Aorta (tissue), 5 donors: ENCODE results near the gene HIGD1B. TPM values are rescaled to one million over a fixed set of nuclear protein-coding genes. Genes with fewer than 3 reads are reported as not detected.
"Not testable (repeated sequence)": the region's sequence is repeated elsewhere in the genome, so short reads cannot be mapped to it uniquely, and the experiment has no call there.

Source experiments
- ATAC-seq: fragments of 200-7000 bp; cut with Tn5 transposase; one replicate; pipeline ENCODE4 v1.9.1; 2022; ENCODE audit warnings: moderate library complexity; ENCODE audit not compliant: low FRiP score
- DNase-seq, 2 donors: peaks; one replicate each; pipeline ENCODE4 v3.0.0-alpha.2; 2020
- H3K27ac ChIP-seq, 2 donors: one replicate each; pipeline ENCODE4 v1.5.1; 2013; ENCODE audit warnings: low read length in 2 of 2, mild to moderate bottlenecking in 2 of 2, moderate library complexity in 2 of 2, control low read depth in 1 of 2, inconsistent platforms in 1 of 2, low read depth in 1 of 2
- H3K27me3 ChIP-seq, 2 donors: one replicate each; pipeline ENCODE4 v1.6.1; 2013; ENCODE audit warnings: control low read depth in 1 of 2, low read length in 1 of 2, mild to moderate bottlenecking in 1 of 2, moderate library complexity in 1 of 2; ENCODE audit not compliant: insufficient read depth in 2 of 2, control insufficient read depth in 1 of 2
- H3K36me3 ChIP-seq, 2 donors: one replicate each; pipeline ENCODE4 v1.6.1; 2013; ENCODE audit warnings: control low read depth in 1 of 2, low read length in 1 of 2, mild to moderate bottlenecking in 1 of 2; ENCODE audit not compliant: insufficient read depth in 2 of 2, control insufficient read depth in 1 of 2
- H3K4me1 ChIP-seq, 2 donors: one replicate each; pipeline ENCODE4 v1.6.1; 2013; ENCODE audit warnings: low read length in 2 of 2, control low read depth in 1 of 2, mild to moderate bottlenecking in 1 of 2, moderate library complexity in 1 of 2; ENCODE audit not compliant: insufficient read depth in 2 of 2, control insufficient read depth in 1 of 2
- H3K4me3 ChIP-seq, 2 donors: one replicate each; pipeline ENCODE4 v1.5.1; 2013; ENCODE audit warnings: low read length in 2 of 2, control low read depth in 1 of 2, mild to moderate bottlenecking in 1 of 2
- H3K9me3 ChIP-seq: one replicate; pipeline ENCODE4 v1.6.1; 2013; ENCODE audit warnings: mild to moderate bottlenecking, low read length; ENCODE audit not compliant: control insufficient read depth
- WGBS, 2 donors: extraction: QIAGEN DNeasy Blood & Tissue Kit; methylation state at CpG; one replicate each; pipeline ENCODE4 v1.1.7; 2013; 5-methylcytosine and 5-hydroxymethylcytosine counted together
- intact Hi-C, 2 donors: fragments of 100-400 bp; cut with DNase I; formaldehyde crosslinking; loops; one replicate each; pipeline versions ENCODE4 v1.14.2 to v1.15.0; 2022
- polyA plus RNA-seq, 2 donors: library from polyadenylated mRNA; stranded (reverse); fragments of 200-250 nt; gene quantifications; one replicate each; pipeline ENCODE4 v1.2.3, GENCODE V29; 2013
- total RNA-seq, 2 donors: library from RNA; stranded (reverse); fragmentation: NEBNext Ultra II Directional; extraction: Animal tissue kit (Norgen Biotek cat#: 25700); gene quantifications; one replicate each; pipeline ENCODE4 v1.2.1, GENCODE V29; 2021
- donor health status: healthy with polysubstance abuse.
- donor health status: Bipolar disorder and iron deficiency.
- donor health status: DM: no; HTN: no; CAD: no.
- donor health status: DM: no; HTN: no; CAD: no.
- donor health status: DM: yes; HTN: yes; CAD: no.

The HIGD1B gene
- total and polyA plus RNA-seq, 4 donors: 0.58 to 1.3 TPM; not detected in 2

DNA sequence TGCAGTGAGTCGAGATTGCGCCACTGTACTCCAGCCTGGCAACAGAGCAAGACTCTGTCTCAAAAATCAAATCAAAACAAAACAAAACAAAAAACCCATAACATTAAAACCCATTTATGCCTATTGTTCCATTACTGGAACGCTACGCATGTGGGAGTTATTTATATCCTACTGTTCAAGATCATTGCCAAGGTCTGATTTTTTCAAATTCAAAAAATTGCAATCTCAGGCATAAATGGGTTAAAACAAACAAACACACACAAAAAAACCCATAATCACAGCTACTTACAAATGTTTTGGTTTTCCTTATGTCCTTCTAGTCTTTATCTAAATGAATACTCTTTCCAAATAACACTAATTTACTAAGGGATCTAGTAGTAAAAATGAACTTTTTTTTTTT lies 35.4 kb upstream of the HIGD1B start:
- ATAC-seq: no peak
- H3K27ac ChIP-seq: no peak overlapping the region
- H3K4me1 ChIP-seq: peaks cover 0 to 4% of the 10 kb centered on the region in 2 donors
- WGBS, 2 donors: 23 to 26% methylated on average over 4 of the region's 4 CpGs
- no peaks in the 10 kb centered on the region for H3K36me3 ChIP-seq
- no peak overlapping the region for H3K4me3 ChIP-seq
- no peaks in the 10 kb centered on the region for H3K27me3 ChIP-seq
- DNase-seq: no peak
- no peaks in the 10 kb centered on the region for H3K9me3 ChIP-seq
- intact Hi-C loops: no loop called here

DNA sequence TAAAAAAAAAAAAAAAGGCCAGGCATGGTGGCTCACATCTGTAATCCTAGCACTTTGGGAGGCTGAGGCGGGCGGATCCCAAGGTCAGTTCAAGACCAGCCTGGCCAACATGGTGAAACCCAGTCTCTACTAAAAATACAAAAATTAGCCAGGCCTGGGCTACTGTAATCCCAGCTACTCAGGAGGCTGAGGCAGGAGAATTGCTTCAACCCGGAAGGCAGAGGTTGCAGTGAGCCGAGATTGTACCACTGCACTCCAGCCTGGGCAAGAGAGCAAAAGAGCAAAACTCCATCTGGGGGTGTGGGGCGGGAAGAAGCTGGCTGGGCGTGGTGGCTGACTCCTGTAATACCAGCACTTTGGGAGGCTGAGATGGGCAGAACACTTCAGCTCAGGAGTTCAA lies 29.2 kb upstream of the HIGD1B start:
- 91 to 92% methylated on average over 6 of the region's 6 CpGs for WGBS, 2 donors
- H3K27me3 ChIP-seq, H3K4me3 ChIP-seq, H3K4me1 ChIP-seq, H3K36me3 ChIP-seq, H3K27ac ChIP-seq, ATAC-seq, intact Hi-C loops, DNase-seq, H3K9me3 ChIP-seq: not testable (repeated sequence)

DNA sequence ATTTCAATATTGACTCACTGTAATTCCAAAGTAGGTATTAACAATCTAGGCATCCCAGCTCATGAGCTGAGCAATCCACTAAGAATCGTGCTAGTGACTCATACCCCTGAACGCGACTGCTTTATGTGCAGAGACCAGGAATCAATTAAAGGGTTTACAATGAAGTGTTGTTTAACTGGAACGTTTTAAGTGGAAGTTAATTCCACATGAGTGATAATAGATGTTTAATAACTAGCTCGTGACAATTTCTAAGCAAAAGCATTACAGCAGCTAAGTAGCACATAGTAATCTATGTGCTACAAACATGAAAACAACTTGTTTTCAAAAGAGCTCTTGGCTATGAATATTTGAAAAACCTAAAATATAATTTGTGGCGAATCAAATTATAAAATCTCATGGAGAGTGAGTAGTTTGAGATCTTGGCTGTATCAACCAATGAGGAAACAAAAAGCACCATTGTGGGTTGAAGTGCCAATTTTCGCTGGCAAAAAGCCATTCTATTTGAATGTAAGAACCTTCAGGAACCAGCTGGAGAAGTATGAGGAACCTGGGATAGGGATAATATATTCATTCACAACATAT lies 27.0 kb upstream of the HIGD1B start:
- 6 to 7% methylated on average over 7 of the region's 7 CpGs for WGBS, 2 donors
- no peaks in the 10 kb centered on the region for H3K4me1 ChIP-seq
- no peak overlapping the region for H3K4me3 ChIP-seq
- ATAC-seq (no peak), DNase-seq (no peak)
- no peaks in the 10 kb centered on the region for H3K36me3 ChIP-seq
- H3K27me3 ChIP-seq: no peaks in the 10 kb centered on the region
- no peaks in the 10 kb centered on the region for H3K9me3 ChIP-seq
- H3K27ac ChIP-seq: no peak overlapping the region
- intact Hi-C loops: no loop called here

DNA sequence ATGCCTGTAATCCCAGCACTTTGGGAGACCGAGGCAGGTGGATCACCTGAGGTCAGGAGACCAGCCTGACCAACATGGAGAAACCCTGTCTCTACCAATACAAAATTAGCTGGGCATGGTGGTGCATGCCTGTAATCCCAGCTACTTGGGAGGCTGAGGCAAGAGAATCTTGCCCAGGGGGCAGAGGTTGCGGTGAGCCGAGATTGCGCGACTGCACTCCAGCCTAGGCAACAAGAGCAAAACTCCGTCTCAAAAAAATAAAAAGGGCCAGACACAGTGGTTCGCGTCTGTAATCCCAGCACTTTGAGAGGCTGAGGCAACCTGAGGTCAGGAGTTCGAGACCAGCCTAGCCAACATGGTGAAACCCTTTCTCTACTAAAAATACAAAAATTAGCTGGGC lies 22.4 kb upstream of the HIGD1B start:
- DNase-seq: peak in 1 of 2 donors; percentile 14
- H3K36me3 ChIP-seq, H3K4me1 ChIP-seq, H3K4me3 ChIP-seq, H3K27me3 ChIP-seq, H3K9me3 ChIP-seq, H3K27ac ChIP-seq, ATAC-seq: not testable (repeated sequence)
- 96 to 98% methylated on average over 9 of the region's 9 CpGs for WGBS, 2 donors
- intact Hi-C loops: loop anchor here (5.0 kb wide), 2 partner anchors 33 to 37 kb away; no protein-coding TSS in a partner anchor

DNA sequence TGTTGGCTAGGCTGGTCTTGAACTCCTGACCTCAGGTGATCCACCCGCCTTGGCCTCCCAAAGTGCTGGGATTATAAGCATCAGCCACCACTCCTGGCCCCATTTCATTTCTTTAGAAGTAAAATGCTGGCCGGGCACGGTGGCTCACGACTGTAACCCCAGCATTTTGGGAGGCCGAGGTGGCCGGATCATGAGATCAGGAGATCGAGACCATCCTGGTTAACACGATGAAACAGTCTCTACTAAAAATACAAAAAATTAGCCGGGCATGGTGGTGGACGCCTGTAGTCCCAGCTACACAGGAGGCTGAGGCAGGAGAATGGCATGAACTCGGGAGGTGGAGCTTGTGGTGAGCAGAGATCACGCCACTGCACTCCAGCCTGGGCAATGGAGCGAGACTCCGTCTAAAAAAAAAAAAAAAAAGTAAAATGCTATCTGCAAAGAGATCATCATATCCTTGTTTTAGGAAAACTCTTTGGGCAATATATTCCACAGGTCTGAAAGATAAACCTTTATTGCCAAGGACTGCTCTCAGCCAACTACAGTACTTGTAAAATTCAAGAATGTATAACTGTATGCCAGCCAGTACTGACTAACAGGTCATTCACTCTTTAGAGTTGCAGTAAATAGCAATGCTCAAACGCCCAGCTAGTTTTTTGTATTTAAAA lies 21.4 kb upstream of the HIGD1B start:
- H3K27ac ChIP-seq: no peak overlapping the region
- 79 to 81% methylated on average over 15 of the region's 15 CpGs for WGBS, 2 donors
- no peak overlapping the region for H3K4me3 ChIP-seq
- no peaks in the 10 kb centered on the region for H3K9me3 ChIP-seq
- intact Hi-C loops: loop anchor here (5.0 kb wide), 2 partner anchors 34 to 36 kb away; no protein-coding TSS in a partner anchor
- H3K4me1 ChIP-seq: peaks cover 0 to 4% of the 10 kb centered on the region in 2 donors
- DNase-seq (peak in 1 of 2 donors; percentile 16), ATAC-seq (no peak)
- no peaks in the 10 kb centered on the region for H3K36me3 ChIP-seq
- no peaks in the 10 kb centered on the region for H3K27me3 ChIP-seq

DNA sequence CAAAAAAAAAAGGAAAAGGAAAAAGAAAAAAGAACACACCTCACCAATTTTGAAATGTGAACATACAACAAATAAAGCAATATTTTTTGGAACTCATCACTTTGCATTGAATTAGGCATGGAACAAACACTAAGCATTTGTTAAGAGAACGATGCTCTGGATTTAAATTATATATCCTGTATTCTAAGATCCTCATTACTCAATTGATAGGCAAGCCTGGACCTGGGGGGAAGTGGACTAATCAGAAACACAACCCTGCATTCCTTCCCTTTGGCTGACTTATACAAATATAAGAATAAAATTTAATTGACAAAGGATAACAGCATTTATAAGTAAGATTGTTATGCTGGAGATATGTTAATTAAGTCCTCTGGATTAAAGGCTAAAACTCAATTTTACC lies 19.8 kb upstream of the HIGD1B start:
- Histone ChIP-seq H3K27ac (no peak overlapping the region), H3K4me3 (no peak overlapping the region), H3K36me3 (no peaks in the 10 kb centered on the region), H3K4me1 (peaks cover 0 to 4% of the 10 kb centered on the region in 2 donors), H3K9me3 (no peaks in the 10 kb centered on the region), H3K27me3 (no peaks in the 10 kb centered on the region)
- WGBS, 2 donors: 23 to 42% methylated on average over 1 of the region's 1 CpG
- intact Hi-C loops: loop anchor here (5.0 kb wide), 2 partner anchors 34 to 36 kb away; no protein-coding TSS in a partner anchor
- ATAC-seq (no peak), DNase-seq (no peak)

DNA sequence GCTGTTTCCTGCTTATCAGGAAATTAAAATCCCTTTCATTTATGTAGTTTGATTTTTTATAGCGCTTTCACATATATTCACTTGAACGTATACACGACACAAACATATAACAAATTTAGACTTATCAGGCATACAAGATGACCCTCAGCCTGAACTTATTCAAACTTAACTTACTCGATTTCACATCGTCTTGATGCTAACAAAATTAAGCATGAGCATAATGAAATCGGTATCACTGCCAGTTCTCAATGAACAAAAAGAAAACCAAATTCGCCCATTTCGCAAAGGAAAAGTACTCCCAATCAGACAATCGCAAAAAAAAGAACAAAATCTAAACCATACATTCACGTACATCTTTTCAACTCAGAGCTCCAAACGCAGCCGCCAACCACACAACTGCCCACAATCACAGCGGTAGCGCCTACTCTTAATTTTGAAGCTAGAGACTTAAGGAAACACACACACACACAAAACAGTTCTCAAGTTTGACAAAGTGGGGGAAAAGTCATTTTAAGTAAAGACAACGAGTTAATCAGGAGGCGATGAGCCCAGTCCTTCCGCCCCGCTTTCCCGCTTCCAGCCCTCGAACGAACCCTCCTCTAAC lies 18.7 kb upstream of the HIGD1B start:
- H3K27ac ChIP-seq: peak overlapping the region; percentile 15 to 24
- WGBS, 2 donors: 1% methylated on average over 21 of the region's 21 CpGs
- H3K36me3 ChIP-seq: no peaks in the 10 kb centered on the region
- H3K4me3 ChIP-seq: peak overlapping the region; percentile 29 to 89
- no peaks in the 10 kb centered on the region for H3K27me3 ChIP-seq
- H3K9me3 ChIP-seq: no peaks in the 10 kb centered on the region
- peak in 1 of 2 donors; percentile 39 for DNase-seq
- H3K4me1 ChIP-seq: peaks cover 0 to 4% of the 10 kb centered on the region in 2 donors
- intact Hi-C loops: loop anchor here (5.0 kb wide), 2 partner anchors 33 to 37 kb away; no protein-coding TSS in a partner anchor
- peak; percentile 40 for ATAC-seq

DNA sequence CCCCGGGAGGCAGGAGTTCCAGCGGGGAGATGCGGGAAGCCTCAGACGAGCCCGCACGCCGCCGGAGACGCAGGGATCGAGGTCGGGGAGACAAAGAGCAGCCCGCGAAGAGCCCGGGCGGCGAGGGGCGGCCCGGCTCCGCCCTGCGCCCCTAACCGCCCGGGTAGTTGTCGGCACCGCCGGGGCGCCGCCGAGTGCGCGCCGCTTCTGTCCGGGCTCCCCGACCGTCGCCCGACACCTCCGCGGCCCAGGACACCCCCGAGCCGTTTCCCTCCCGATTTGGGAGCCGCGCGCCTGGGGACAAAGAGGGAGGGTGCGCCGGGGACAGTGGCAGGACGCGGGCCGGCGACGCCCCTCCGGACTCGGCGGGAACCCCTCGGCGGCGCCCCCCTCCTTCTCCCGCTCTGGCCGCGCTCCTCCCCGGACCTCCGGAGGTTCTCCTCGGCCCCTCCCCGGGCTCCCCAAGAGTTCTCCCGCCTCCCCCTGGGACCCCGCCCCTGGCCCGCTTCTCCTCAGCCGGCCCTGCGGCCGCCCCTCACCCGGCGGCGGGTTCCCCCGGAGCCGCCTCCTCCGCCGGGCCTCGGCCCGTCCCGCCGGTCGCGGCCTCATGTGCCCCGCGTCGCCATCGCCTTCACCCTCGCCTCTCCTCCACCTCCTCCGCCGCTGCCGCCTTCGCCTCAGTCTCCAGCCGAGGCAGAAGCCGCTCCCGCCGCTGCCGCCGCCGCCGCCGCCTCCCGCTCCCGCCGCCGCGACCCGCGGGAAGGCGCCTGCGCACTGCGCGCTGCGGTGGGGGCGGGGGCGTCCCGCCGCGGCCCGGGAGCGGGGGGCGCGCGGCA lies 17.9 kb upstream of the HIGD1B start, which contains the start of gene GJC1:
GJC1 (minus strand) TSS at position 765 of the 836 bp plus-strand sequence. CDS start 24,470 bp downstream, outside the sequence.
- H3K4me1 ChIP-seq: peaks cover 0 to 4% of the 10 kb centered on the region in 2 donors
- H3K27me3 ChIP-seq: no peaks in the 10 kb centered on the region
- 0 to 1% methylated on average over 30 to 123 of the region's 123 CpGs for WGBS, 2 donors
- no peaks in the 10 kb centered on the region for H3K9me3 ChIP-seq
- DNase-seq (peak; percentile 50 to 86), ATAC-seq (peak; percentile 67)
- peak within 1 kb of the TSS; percentile 29 to 89 for H3K4me3 ChIP-seq
- H3K27ac ChIP-seq: peak within 1 kb of the TSS; percentile 15 to 24
- intact Hi-C loops: loop anchor here (2.0 to 5.0 kb wide), 4 partner anchors 33 to 52 kb away; no protein-coding TSS in a partner anchor
- H3K36me3 ChIP-seq: no peaks in the 10 kb centered on the region
